PC-9 (cell line): Measurements from ENCODE around the gene AQP12A.

ENCODE experiments used
- EZH2 ChIP-seq: fragments of 200-600 bp; sonication (generic); IDR thresholded peaks from 2 replicates; pipeline ENCODE4 v1.8.0; 2017; ENCODE audit warnings: antibody characterized with exemption, low read depth
- TF ChIP-seq, protein P1 (sequence below): fragments of 200-600 bp; sonication (generic); conservative IDR thresholded peaks from 2 replicates; pipeline ENCODE4 v1.6.1; 2017; ENCODE audit warnings: mixed run types, antibody characterized with exemption, mild to moderate bottlenecking, moderate library complexity

DNA sequence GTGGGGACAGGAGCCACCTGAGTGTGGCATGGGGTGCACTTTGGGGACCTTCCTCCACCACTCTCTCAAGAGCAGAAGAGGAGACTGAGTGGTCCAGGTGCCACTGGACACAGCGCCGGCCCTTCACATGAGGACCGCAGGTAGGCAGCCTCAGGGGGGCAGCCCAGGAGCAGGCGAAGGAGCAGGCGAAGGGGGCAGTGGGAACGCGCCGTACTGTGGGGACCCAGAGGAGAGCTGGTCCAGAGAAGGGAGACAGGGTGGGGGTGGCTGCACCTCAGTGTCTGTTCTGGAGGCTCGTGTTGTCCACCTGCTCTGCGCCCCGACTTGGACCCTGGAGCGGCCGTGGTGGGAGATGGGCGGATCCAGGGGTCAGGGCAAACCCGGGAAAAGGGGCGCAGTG, 55.0 kb downstream of the AQP12A start:
- TF ChIP-seq EZH2: no peak
- TF ChIP-seq, protein P1, sequence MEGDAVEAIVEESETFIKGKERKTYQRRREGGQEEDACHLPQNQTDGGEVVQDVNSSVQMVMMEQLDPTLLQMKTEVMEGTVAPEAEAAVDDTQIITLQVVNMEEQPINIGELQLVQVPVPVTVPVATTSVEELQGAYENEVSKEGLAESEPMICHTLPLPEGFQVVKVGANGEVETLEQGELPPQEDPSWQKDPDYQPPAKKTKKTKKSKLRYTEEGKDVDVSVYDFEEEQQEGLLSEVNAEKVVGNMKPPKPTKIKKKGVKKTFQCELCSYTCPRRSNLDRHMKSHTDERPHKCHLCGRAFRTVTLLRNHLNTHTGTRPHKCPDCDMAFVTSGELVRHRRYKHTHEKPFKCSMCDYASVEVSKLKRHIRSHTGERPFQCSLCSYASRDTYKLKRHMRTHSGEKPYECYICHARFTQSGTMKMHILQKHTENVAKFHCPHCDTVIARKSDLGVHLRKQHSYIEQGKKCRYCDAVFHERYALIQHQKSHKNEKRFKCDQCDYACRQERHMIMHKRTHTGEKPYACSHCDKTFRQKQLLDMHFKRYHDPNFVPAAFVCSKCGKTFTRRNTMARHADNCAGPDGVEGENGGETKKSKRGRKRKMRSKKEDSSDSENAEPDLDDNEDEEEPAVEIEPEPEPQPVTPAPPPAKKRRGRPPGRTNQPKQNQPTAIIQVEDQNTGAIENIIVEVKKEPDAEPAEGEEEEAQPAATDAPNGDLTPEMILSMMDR: no peak
